ENCODE measurements around the gene KCNK4. TPM values are rescaled to one million over a fixed set of nuclear protein-coding genes. Genes with fewer than 3 reads are reported as not detected.
A peak's percentile ranks its signal among the peaks of the same experiment; 100 is the strongest.

KCNK4 gene
- total and polyA plus RNA-seq, 2 of the 13 experiments (the other 11 are each of a cell fraction or from before 2014, with no cell fraction given), result not detected

DNA sequence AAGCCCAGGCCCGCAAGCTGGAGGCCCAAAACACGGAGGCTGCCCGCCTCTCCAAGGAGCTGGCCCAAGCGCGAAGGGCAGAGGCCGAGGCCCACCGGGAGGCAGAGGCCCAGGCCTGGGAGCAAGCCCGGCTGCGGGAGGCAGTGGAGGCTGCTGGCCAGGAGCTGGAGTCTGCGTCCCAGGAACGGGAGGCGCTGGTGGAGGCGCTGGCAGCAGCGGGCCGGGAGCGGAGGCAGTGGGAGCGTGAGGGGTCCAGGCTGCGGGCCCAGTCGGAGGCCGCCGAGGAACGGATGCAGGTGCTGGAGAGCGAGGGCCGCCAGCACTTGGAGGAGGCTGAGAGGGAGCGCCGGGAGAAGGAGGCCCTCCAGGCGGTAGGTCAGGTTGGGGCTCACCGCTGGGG lies 53.7 kb downstream of the KCNK4 start (continued):
- TF ChIP-seq PCBP2 (optimal IDR thresholded peaks at IDR 0.05; ENCODE audit: low read depth, low read length, poor library complexity, severe bottlenecking), result no peak
- no peak for TF ChIP-seq PHF21A (CRISPR knock-in tag; IDR thresholded peaks at IDR 0.05)
- no peak for TF ChIP-seq ELF4 (CRISPR knock-in tag; IDR thresholded peaks at IDR 0.05; ENCODE audit: borderline replicate concordance)
- TF ChIP-seq SMARCC2 (IDR thresholded peaks at IDR 0.05), result no peak

GRCh38 chr11:64347193-64347867 lies 56.2 kb downstream of the KCNK4 start:
- Histone ChIP-seq H2AFZ (ENCODE audit: low read length) (no peak overlapping the region), H3K79me2 (ENCODE audit: insufficient read depth, low read length) (no peaks in the 10 kb centered on the region), H3K27ac (ENCODE audit: extremely low read length, insufficient read depth, low read length) (no peak overlapping the region), H3K4me3 (replicated peaks in 1 of 3; ENCODE audit: insufficient read depth in 1 of 3, low read depth in 2 of 3, low read length in 3 of 3) (no peak overlapping the region), H4K20me1 (ENCODE audit: insufficient read depth, low read length) (no peaks in the 10 kb centered on the region), H3K4me1 (ENCODE audit: insufficient read depth, low read length) (peaks cover 40% of the 10 kb centered on the region), H3K9ac (ENCODE audit: insufficient read depth, low read depth, low read length) (no peak overlapping the region), H3K36me3 (replicated peaks in 1 of 2; ENCODE audit: control insufficient read depth in 1 of 2, insufficient read depth in 2 of 2, low read length in 2 of 2) (no peaks in the 10 kb centered on the region), H3K9me3 (ENCODE audit: low read length) (no peaks in the 10 kb centered on the region), H3K4me2 (ENCODE audit: low read depth, low read length) (no peak overlapping the region), H3K27me3 (ENCODE audit: control insufficient read depth in 1 of 2, insufficient read depth in 2 of 2, low read length in 2 of 2) (peaks cover 2 to 21% of the 10 kb centered on the region in 2 experiments; a peak in 3 of 5 replicates)
- CTCF ChIA-PET (ENCODE audit: low intra/inter-chr PET ratio, low total read pairs), result no interaction called here
- DNase-seq (ENCODE audit: low spot score), result no peak
- TF ChIP-seq ZNF543 (CRISPR knock-in tag; IDR thresholded peaks at IDR 0.05), result no peak
- TF ChIP-seq ZNF850 (CRISPR knock-in tag; conservative IDR thresholded peaks at IDR 0.05), result no peak
- TF ChIP-seq ZNF768 (CRISPR knock-in tag; IDR thresholded peaks at IDR 0.05), result peak; percentile 95
- 0 out of 2 replicates have a peak, but pooled peaks have one; percentile 24 for TF ChIP-seq SAP130 (CRISPR knock-in tag; IDR thresholded peaks at IDR 0.05; ENCODE audit: low read depth)
- TF ChIP-seq, protein P1, sequence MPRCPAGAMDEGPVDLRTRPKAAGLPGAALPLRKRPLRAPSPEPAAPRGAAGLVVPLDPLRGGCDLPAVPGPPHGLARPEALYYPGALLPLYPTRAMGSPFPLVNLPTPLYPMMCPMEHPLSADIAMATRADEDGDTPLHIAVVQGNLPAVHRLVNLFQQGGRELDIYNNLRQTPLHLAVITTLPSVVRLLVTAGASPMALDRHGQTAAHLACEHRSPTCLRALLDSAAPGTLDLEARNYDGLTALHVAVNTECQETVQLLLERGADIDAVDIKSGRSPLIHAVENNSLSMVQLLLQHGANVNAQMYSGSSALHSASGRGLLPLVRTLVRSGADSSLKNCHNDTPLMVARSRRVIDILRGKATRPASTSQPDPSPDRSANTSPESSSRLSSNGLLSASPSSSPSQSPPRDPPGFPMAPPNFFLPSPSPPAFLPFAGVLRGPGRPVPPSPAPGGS (CRISPR knock-in tag; IDR thresholded peaks at IDR 0.05), result no peak
- no peak for TF ChIP-seq PCBP1 (IDR thresholded peaks at IDR 0.05; ENCODE audit: borderline replicate concordance, low read depth, low read length)
- TF ChIP-seq CEBPG (CRISPR knock-in tag; IDR thresholded peaks at IDR 0.05), result peak; percentile 44; the same call in 1 of the 2 replicates
- no peak for TF ChIP-seq MIER2 (CRISPR knock-in tag; IDR thresholded peaks at IDR 0.05)
- peak; percentile 36; the same call in 1 of the 2 replicates for TF ChIP-seq ZBTB33 (CRISPR knock-in tag; IDR thresholded peaks at IDR 0.05)
- no peak for TF ChIP-seq RARA (CRISPR knock-in tag; IDR thresholded peaks at IDR 0.05)
- peak; percentile 87 for TF ChIP-seq FOSL2 (CRISPR knock-in tag; IDR thresholded peaks at IDR 0.05)
- TF ChIP-seq, protein P2, sequence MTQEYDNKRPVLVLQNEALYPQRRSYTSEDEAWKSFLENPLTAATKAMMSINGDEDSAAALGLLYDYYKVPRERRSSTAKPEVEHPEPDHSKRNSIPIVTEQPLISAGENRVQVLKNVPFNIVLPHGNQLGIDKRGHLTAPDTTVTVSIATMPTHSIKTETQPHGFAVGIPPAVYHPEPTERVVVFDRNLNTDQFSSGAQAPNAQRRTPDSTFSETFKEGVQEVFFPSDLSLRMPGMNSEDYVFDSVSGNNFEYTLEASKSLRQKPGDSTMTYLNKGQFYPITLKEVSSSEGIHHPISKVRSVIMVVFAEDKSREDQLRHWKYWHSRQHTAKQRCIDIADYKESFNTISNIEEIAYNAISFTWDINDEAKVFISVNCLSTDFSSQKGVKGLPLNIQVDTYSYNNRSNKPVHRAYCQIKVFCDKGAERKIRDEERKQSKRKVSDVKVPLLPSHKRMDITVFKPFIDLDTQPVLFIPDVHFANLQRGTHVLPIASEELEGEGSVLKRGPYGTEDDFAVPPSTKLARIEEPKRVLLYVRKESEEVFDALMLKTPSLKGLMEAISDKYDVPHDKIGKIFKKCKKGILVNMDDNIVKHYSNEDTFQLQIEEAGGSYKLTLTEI (CRISPR knock-in tag; conservative IDR thresholded peaks at IDR 0.05), result no peak
- TF ChIP-seq ZNF562 (CRISPR knock-in tag; IDR thresholded peaks at IDR 0.05; ENCODE audit: borderline replicate concordance), result no peak
- no peak for TF ChIP-seq ZNF616 (CRISPR knock-in tag; IDR thresholded peaks at IDR 0.05; ENCODE audit: low read depth)
- peak; percentile 84 for TF ChIP-seq CEBPB (IDR thresholded peaks at IDR 0.05; ENCODE audit: borderline replicate concordance, low read depth, low read length)
- no TSS peak for BruUV-seq (replicated peaks)
- no peak for FAIRE-seq
- WGBS (ENCODE audit: low lambda C conversion rate), result 49% methylated on average over 12 of the region's 12 CpGs
- POLR2A ChIA-PET, result interaction anchor here (0.7 kb wide), 1 partner anchor 8 kb away, joined by 3 read pairs; no protein-coding TSS in a partner anchor
- intact Hi-C loops (cut with micrococcal nuclease; ENCODE audit: unreplicated experiment) (no loop called here), in situ Hi-C loops (cut with HindIII; ENCODE audit: extremely low pct_ligation_motif_present, low pct_unique_long_range_greater_than_20kb) (no loop called here)
- ATAC-seq, result no peak

Data from HepG2 (cell line).